Tongue (tissue), 2 donors: ENCODE data around the gene CEBPA. TPM values are rescaled to one million over a fixed set of nuclear protein-coding genes. Genes with fewer than 3 reads are reported as not detected.
"Not testable (repeated sequence)": the region's sequence is repeated elsewhere in the genome, so short reads cannot be mapped to it uniquely, and the experiment has no call there.

Experiments
- DNase-seq: peaks from one replicate; pipeline ENCODE4 v3.0.0-alpha.2; 2015
- total RNA-seq: library from RNA; depleted of rRNA; stranded (reverse); fragments of >200 nt; gene quantifications from one replicate; pipeline ENCODE4 v1.2.3, GENCODE V29; 2014

Gene CEBPA
- total RNA-seq, 1 donor from 2014 or later: 14.6 TPM

DNA sequence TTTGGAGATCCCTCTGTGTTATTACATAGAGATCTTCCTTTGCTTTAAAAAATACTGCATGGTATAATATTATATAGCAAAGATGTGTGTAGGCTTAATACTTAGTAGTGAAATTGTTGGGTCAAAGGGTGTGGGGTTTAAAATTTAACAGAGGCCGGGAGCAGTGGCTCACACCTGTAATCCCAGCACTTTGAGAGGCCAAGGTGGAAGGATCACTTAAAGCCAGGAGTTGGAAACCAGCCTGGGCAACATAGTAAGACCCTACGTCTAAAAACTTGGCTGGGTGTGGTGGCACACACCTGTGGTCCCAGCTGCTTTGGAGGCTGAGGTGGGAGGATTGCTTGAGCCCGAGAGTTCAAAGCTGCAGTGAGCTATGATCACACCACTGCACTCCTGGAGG is 22.3 kb upstream of the CEBPA start:
- DNase-seq: no peak

GRCh38 chr19:33323093-33323820 is 20.9 kb upstream of the CEBPA start:
- DNase-seq: no peak

GRCh38 chr19:33320636-33321035 is 18.3 kb upstream of the CEBPA start:
- DNase-seq: no peak

DNA sequence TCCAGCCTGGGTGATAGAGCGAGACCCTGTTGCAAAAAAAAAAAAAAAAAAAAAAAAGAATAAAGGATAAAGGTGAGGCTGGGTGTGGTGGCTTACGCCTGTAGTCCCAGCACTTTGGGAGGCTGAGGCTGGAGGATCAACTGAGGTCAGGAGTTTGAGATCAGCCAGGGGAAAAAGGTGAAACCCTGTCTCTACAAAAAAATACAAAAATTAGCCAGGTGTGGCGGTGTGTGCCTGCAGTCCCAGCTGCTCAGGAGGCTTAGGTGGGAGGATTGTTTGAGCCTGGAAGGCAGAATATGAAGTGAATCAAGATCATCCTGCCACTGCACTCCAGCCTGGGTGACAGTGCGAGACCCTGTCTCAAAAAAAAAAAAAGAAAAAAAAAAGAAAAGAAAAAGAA is 15.7 kb upstream of the CEBPA start:
- DNase-seq: not testable (repeated sequence)

- DNase-seq: no peak
Measured at GRCh38 chr19:33317517-33317916, 15.2 kb upstream of the CEBPA start.

DNA sequence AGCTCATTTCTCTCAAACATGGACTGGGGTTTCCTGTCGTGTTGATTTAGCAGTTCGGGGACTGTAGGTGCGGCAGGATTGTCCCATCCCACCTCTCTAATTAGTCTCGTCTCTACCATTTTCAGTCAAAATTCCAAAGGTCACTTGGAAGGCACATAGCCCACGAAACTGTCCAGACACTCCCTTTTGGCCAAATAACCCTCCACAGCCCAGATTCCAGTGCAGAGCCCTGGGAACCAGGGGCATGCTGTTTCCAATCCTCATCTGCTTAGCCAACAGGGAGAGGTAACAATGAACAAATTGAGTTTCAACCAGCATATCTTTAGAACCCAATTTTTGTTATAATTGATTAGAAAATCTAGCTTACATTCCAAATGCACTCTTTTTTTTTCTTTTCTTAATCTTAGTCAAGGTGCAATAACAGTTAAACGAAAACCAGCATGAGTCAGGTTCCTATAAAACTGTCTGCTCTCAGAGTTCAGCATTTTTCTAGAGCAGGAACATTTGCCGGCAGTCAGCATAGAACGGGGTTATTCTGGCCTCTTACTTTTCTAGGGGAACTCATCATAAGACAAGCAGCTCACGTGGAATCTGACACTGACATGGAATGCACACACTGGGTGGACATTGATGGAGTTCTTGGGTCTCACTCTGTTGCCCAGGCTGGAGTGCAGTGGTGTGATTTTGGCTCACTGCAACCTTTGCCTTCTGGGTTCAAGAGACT is 14.4 kb upstream of the CEBPA start:
- no peak for DNase-seq

DNA sequence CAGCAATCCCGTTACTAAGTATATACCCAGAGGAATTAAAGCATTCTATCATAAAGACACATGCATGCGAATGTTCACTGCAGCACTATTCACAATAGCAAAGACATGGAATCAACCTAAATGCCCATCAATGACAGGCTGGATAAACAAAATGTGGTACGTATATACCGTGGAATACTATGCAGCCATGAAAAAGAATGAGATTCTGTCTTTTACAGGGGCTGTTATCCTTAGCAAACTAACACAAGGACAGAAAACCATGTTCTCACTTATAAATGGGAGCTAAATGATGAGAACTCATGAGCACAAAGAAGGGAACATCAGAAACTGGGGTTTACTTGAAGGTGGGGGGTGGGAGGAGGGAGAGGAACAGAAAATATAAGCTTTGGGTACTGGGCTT is 10.5 kb upstream of the CEBPA start:
- not testable (repeated sequence) for DNase-seq

GRCh38 chr19:33312065-33312464 is 9.7 kb upstream of the CEBPA start:
- no peak for DNase-seq

DNA sequence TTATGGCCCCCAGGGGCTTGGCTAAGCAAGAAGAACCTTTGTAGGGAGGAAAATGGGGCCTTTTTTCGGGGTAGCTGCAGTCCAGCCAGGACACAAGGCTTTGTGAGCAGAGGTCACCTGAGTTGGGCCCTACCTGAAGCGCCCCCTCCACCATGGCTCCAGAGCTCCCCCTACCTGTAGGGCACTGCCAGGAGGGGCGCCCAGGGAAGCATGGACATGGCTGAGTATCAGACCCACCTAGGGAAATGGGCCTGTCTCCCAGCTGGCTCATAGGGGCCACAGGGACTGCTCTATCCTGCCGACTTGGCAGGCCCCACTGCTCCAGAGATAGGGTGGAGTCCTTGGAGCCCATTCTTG is 9.0 kb upstream of the CEBPA start:
- no peak for DNase-seq

DNA sequence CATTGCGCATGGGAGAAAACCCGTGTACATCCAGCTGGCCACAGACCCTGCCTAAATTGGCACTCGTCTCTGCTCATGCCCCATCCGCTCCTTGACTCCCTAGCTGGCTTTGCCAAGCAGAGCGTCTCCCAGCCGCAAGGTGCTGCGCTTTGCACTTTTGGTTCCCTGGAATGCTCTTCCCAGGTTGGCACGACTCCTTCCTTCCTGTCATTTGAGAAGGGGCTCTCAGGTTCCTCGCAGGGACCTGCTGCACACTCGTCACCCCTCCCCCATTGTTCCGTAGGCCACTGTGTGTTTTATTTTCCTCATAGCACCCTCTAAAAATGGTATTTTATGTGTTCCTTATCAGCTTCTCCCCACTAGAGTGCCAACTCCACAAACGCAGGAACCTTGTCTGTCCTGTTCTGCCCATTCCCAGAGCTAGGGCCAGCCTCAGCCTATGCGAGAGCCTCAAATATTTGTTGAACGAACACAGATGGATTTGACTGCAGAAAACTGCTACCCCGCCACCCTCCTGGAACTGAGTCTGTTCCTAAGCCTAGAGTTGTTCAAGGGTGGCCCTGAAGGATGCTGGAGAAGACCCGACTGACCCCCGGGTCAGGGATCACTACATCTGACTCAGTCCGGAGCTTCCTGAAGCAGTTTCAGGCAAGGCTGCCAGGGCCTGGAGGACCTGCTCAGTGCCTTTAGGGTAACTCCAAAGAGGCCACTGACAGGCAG is 8.4 kb upstream of the CEBPA start:
- DNase-seq: no peak

GRCh38 chr19:33309826-33310225 is 7.5 kb upstream of the CEBPA start:
- no peak for DNase-seq

DNA sequence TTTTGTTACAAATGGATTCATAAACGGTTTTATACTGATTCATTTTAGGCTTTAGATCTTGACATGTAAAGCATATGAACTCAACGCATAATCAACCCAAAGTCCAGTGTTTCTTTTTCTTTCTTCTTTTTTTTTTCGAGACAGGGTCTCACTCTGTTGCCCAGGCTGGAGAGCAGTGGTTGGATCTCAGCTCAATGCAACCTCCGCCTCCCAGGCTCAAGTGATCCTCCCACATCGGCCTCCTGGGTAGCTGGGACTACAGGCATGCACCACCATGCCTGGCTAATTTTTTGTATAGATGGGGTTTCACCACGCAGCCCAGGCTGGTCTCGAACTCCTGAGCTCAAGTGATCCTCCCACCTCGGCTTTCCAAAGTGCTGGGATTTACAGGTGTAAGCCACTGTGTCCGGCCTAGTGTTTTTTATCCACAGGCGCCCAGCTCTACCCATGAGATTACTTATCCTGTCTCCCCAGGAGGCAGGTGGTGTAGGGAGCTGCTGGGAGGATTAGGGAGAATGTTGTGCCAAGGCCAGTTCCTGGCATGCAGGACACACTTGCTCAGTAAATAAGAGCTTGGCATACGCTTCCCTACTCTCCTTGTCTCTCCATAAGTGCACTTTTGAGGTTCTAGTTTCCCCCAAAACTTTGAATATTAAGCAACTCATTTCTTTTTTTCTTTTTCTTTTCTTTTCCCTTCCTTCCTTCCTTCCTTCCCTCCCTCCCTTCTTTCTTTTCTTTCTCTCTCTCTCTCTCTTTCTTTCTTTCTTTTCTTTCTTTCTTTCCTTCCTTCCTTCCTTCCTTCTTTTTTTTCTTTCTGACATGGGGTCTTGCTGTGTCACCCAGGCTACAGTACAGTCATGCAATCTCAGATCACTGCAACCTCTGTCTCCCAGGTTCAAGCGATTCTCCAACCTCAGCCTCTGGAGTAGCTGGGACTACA is 4.8 kb upstream of the CEBPA start:
- no peak for DNase-seq

- no peak for DNase-seq
Measured at GRCh38 chr19:33306191-33306590, 3.9 kb upstream of the CEBPA start.

DNA sequence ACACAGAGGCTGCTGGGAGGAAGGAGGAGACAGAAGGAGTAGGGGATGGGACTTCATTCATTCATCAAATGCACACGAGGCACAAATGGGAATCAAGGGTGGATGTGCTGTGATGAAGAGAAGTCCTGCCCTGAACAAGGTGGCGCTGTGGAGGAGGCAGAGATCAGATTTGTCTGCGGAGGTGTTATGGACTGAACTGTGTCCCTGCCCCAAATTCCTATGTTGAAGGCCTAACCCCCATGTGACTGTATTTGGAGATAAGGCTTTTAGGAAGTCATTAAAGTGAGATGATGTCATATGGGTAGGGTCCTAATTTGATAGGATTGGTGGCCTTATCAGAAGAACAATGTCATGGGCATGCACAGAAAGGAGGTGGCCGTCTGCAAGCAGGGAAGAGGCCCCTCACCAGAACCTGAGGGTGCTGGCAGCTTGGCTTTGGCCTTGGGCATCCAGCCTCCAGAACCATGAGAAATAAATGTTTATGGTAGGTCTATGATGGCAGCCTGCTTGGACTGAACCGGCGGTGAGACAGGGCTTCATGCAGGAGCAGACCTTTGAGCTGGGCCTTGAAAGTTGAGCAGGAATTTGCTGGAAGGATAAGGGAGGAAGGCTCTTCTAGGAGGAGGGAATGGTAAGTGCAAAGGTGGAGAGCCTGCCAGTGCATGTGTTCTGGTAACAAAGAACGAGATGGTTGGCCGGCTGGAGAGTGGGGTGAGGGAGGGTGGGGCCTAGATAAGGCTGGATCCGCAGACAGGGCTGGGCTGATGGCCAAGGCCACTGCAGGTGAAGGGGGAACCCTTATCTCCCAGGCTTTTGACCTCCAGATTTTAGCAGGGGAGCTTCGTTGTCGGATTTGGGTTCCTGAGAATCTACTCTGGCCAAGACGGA is 2.7 kb upstream of the CEBPA start:
- DNase-seq: no peak

DNA sequence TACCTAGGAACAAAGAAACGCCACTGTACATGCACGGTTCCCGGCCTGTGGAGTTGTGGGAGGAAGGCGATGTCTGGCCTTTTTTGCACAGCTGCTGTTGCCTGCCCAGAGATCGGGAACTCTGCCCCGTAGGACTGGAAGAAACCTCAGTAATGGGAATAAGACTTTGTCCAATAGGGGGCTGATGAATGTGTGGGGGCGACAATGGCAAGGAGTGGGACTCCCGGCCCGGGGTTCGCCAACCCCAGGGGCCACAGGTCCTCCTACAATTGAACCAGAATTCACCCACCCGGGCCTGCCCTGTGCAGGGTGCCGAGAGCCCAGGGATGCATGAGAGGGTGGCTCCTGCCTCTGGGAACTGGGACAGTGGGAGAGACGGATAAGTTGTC is 2.0 kb upstream of the CEBPA start:
- no peak for DNase-seq

- DNase-seq: no peak
Measured at GRCh38 chr19:33303791-33304345, 1.5 kb upstream of the CEBPA start.

DNA sequence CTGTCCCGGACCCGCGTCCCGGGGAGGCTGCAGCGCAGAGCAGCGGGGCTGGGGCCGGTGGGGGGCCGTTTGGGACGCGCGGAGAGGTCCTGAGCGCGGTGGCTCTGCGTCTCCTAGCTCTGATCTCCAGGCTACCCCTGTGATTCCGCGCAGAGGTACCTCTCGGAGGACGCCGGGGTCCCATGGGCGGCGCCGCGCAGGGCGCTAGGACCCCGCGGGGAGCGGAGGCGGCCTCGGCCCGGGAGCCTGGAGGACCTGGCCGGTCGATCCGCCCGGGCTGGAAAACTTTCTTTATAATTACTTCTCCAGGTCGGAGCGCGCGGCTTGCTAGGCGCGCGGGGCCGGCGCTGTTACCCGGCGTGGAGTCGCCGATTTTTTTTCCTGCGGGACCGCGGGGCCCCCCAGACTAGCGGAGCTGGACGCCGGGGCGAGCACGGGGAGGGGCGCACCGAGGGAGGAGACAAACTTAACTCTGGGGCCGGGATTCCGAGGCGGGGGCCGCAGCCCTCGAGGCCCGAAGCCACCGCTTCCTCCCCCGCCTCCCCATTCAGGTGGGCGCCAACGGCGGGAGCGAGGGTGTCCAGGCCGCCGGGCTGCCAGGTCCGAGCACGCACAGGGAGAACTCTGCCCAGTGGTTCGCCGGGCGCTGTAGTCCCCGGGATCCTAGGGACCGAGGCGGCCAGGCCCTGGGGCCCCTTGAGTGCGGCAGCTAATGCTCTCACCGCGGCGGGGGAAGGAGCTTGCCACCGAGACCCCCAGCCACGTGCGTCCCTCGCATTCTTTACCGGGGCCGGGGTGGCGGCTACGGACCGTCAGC is 848 bp upstream of the CEBPA start:
- peak; percentile 75 for DNase-seq

- no peak for DNase-seq
Measured at GRCh38 chr19:33301900-33302174, 497 bp downstream of the CEBPA start.

DNA sequence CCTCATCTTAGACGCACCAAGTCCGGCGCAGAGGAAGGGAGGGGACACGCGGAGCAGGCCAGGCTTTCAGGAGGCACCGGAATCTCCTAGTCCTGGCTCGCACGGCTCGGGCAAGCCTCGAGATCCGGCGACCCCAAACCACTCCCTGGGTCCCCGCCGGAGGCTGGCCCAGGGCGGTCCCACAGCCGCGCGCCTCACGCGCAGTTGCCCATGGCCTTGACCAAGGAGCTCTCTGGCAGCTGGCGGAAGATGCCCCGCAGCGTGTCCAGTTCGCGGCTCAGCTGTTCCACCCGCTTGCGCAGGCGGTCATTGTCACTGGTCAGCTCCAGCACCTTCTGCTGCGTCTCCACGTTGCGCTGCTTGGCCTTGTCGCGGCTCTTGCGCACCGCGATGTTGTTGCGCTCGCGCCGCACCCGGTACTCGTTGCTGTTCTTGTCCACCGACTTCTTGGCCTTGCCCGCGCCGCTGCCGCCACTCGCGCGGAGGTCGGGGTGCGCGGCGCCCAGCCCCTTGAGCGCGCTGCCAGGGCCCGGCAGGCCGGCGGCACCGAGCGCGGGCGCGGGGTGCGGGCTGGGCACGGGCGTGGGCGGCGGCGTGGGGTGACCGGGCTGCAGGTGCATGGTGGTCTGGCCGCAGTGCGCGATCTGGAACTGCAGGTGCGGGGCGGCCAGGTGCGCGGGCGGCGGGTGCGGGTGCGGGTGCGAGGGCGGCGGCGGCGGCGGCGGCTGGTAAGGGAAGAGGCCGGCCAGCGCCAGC is 1.0 kb downstream of the CEBPA start:
- no peak for DNase-seq

DNA sequence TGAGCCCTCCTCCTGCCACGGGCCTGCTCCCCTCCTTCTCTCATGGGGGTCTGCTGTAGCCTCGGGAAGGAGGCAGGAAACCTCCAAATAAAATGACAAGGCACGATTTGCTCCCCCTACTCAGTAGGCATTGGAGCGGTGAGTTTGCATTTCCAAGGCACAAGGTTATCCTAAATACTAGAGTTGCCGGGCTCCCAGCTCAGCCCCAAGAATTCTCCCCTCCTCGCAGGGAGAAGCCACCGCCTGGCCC is 1.5 kb downstream of the CEBPA start:
- DNase-seq: no peak
